Measurements from ENCODE around the gene VMP1.

- TF ChIP-seq, protein P1, sequence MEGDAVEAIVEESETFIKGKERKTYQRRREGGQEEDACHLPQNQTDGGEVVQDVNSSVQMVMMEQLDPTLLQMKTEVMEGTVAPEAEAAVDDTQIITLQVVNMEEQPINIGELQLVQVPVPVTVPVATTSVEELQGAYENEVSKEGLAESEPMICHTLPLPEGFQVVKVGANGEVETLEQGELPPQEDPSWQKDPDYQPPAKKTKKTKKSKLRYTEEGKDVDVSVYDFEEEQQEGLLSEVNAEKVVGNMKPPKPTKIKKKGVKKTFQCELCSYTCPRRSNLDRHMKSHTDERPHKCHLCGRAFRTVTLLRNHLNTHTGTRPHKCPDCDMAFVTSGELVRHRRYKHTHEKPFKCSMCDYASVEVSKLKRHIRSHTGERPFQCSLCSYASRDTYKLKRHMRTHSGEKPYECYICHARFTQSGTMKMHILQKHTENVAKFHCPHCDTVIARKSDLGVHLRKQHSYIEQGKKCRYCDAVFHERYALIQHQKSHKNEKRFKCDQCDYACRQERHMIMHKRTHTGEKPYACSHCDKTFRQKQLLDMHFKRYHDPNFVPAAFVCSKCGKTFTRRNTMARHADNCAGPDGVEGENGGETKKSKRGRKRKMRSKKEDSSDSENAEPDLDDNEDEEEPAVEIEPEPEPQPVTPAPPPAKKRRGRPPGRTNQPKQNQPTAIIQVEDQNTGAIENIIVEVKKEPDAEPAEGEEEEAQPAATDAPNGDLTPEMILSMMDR (IDR thresholded peaks at IDR 0.05; ENCODE audit: low read depth, low read length, missing input control) = no peak
- no peak for TF ChIP-seq HNF4G (IDR thresholded peaks at IDR 0.05)
- peak; percentile 46 for TF ChIP-seq MAX (IDR thresholded peaks at IDR 0.05)
- peak; percentile 38 to 79 for TF ChIP-seq JUND (IDR thresholded peaks at IDR 0.05)
- peak; percentile 61 for TF ChIP-seq REST (IDR thresholded peaks at IDR 0.05)
- peak in 1 of 2 donors; percentile 3 for TF ChIP-seq RAD21 (IDR thresholded peaks at IDR 0.05)
- TF ChIP-seq, protein P2, sequence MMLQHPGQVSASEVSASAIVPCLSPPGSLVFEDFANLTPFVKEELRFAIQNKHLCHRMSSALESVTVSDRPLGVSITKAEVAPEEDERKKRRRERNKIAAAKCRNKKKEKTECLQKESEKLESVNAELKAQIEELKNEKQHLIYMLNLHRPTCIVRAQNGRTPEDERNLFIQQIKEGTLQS (IDR thresholded peaks at IDR 0.05) = peak; percentile 14
- TF ChIP-seq RXRA (IDR thresholded peaks at IDR 0.05) = peak; percentile 90 to 94
- peak; percentile 24 for TF ChIP-seq YY1 (IDR thresholded peaks at IDR 0.05)
- peak in 1 of 2 donors; percentile 6 for TF ChIP-seq GABPA (IDR thresholded peaks at IDR 0.05 in 1 of 2, conservative IDR thresholded peaks at IDR 0.05 in 1 of 2)
- TF ChIP-seq NR2F2 (IDR thresholded peaks at IDR 0.05) = no peak
- TF ChIP-seq EGR1 (IDR thresholded peaks at IDR 0.05; ENCODE audit: low read depth in 2 of 2) = peak; percentile 34 to 44
These were observed 138.3 kb downstream of the VMP1 start for GRCh38 chr17:59845595-59846393.

Data from liver (tissue), 3 donors.